ENCODE data around the gene NCBP2L. TPM values are rescaled to one million over a fixed set of nuclear protein-coding genes. Genes with fewer than 3 reads are reported as not detected.

NCBP2L gene
- total and polyA plus RNA-seq, 9 of the 15 experiments (the other 6 are each of a cell fraction or from before 2014, with no cell fraction given) = not detected

DNA sequence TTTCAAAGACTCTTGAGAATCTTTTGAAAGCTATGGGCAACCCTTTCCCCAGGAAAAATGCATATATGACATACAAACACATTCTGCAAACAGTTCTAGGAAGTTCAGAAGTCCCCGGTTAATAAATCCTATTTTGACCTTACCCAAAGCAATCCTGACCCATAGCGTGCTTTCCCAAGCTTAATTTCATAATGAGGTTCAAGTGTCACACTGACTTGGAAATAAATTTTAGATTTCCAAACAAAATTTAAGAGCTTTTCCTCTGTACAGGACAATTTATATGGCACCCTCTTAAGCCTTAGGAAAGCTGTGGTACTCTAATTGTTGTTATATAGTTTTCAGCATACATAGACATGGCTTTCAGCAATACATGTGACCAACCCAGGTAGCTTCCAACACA, 59.4 kb downstream of the NCBP2L start (continued):
- TF ChIP-seq, protein P1, sequence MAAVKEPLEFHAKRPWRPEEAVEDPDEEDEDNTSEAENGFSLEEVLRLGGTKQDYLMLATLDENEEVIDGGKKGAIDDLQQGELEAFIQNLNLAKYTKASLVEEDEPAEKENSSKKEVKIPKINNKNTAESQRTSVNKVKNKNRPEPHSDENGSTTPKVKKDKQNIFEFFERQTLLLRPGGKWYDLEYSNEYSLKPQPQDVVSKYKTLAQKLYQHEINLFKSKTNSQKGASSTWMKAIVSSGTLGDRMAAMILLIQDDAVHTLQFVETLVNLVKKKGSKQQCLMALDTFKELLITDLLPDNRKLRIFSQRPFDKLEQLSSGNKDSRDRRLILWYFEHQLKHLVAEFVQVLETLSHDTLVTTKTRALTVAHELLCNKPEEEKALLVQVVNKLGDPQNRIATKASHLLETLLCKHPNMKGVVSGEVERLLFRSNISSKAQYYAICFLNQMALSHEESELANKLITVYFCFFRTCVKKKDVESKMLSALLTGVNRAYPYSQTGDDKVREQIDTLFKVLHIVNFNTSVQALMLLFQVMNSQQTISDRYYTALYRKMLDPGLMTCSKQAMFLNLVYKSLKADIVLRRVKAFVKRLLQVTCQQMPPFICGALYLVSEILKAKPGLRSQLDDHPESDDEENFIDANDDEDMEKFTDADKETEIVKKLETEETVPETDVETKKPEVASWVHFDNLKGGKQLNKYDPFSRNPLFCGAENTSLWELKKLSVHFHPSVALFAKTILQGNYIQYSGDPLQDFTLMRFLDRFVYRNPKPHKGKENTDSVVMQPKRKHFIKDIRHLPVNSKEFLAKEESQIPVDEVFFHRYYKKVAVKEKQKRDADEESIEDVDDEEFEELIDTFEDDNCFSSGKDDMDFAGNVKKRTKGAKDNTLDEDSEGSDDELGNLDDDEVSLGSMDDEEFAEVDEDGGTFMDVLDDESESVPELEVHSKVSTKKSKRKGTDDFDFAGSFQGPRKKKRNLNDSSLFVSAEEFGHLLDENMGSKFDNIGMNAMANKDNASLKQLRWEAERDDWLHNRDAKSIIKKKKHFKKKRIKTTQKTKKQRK (IDR thresholded peaks at IDR 0.05; ENCODE audit: borderline replicate concordance, low read depth, low read length) = no peak
- TF ChIP-seq ZNF696 (CRISPR knock-in tag; conservative IDR thresholded peaks at IDR 0.05) = no peak
- no peak for TF ChIP-seq ZNF785 (CRISPR knock-in tag; IDR thresholded peaks at IDR 0.05)
- no peak for TF ChIP-seq TARDBP (IDR thresholded peaks at IDR 0.05)
- TF ChIP-seq ELF2 (CRISPR knock-in tag; IDR thresholded peaks at IDR 0.05) = no peak
- no peak for TF ChIP-seq ZNF146 (CRISPR knock-in tag; IDR thresholded peaks at IDR 0.05; ENCODE audit: unreplicated experiment)
- TF ChIP-seq SP2 (IDR thresholded peaks at IDR 0.05; ENCODE audit: extremely low read depth, low read depth, low read length, poor library complexity, severe bottlenecking) = no peak

DNA sequence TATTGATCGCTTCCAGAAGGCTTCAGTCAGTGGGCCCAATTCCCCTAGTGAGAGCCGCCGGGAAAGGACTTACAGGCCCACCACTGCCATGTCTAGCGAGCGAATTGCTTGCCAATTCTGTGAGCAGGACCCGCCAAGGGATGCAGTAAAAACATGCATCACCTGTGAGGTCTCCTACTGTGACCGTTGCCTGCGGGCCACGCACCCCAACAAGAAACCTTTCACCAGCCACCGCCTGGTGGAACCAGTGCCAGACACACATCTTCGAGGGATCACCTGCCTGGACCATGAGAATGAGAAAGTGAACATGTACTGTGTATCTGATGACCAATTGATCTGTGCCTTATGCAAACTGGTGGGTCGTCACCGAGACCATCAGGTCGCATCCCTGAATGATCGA, 63.4 kb downstream of the NCBP2L start:
- Histone ChIP-seq H3K27ac (ENCODE audit: extremely low read depth, low read depth, low read length) (no peak overlapping the region), H3K79me2 (ENCODE audit: control insufficient read depth, insufficient read depth, low read length) (no peaks in the 10 kb centered on the region), H3K4me1 (replicated peaks in 1 of 2; ENCODE audit: control insufficient read depth in 2 of 2, insufficient read depth in 2 of 2, low read length in 2 of 2) (no peaks in the 10 kb centered on the region), H4K20me1 (replicated peaks; ENCODE audit: control insufficient read depth, insufficient read depth, low read length) (no peaks in the 10 kb centered on the region), H2AFZ (ENCODE audit: low read depth, low read length) (no peak overlapping the region), H3K9ac (ENCODE audit: insufficient read depth in 1 of 2, low read depth in 2 of 2, low read length in 2 of 2) (no peak overlapping the region), H3K9me1 (ENCODE audit: control insufficient read depth, insufficient read depth, low read length) (no peaks in the 10 kb centered on the region), H3K27me3 (ENCODE audit: control insufficient read depth in 2 of 2, insufficient read depth in 2 of 2, low read length in 2 of 2) (peaks cover 2 to 10% of the 10 kb centered on the region in 2 experiments; a peak in 3 of 5 replicates), H3K9me3 (replicated peaks; ENCODE audit: control insufficient read depth, insufficient read depth, low read depth, low read length) (no peaks in the 10 kb centered on the region), H3K36me3 (ENCODE audit: control insufficient read depth, insufficient read depth, low read length) (no peaks in the 10 kb centered on the region), H3K4me2 (ENCODE audit: insufficient read depth, low read length) (no peak overlapping the region), H3K4me3 (no peak overlapping the region)
- ChIA-PET POLR2A (no interaction called here), CTCF (ENCODE audit: low intra/inter-chr PET ratio) (interaction anchor here (0.5 kb wide), 1 partner anchor 168 kb away, joined by 3 read pairs; no protein-coding TSS in a partner anchor)
- intact Hi-C loops (cut with micrococcal nuclease) = no loop called here
- ATAC-seq (no peak), FAIRE-seq (no peak), DNase-seq (ENCODE audit: extremely low read depth in 1 of 4, low spot score in 3 of 4) (no peak)
- no TSS peak for BruUV-seq (replicated peaks)
- WGBS (ENCODE audit: insufficient coverage, low coverage, missing lambda C conversion rate) = 0% methylated on average over 15 of the region's 15 CpGs
- in situ Hi-C loops (cut with MboI) = no loop called here
- TF ChIP-seq, protein P2, sequence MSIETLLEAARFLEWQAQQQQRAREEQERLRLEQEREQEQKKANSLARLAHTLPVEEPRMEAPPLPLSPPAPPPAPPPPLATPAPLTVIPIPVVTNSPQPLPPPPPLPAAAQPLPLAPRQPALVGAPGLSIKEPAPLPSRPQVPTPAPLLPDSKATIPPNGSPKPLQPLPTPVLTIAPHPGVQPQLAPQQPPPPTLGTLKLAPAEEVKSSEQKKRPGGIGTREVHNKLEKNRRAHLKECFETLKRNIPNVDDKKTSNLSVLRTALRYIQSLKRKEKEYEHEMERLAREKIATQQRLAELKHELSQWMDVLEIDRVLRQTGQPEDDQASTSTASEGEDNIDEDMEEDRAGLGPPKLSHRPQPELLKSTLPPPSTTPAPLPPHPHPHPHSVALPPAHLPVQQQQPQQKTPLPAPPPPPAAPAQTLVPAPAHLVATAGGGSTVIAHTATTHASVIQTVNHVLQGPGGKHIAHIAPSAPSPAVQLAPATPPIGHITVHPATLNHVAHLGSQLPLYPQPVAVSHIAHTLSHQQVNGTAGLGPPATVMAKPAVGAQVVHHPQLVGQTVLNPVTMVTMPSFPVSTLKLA (conservative IDR thresholded peaks at IDR 0.05) = no peak
- no peak for TF ChIP-seq KLF13 (tag; IDR thresholded peaks at IDR 0.05; ENCODE audit: borderline replicate concordance, low read depth)
- TF ChIP-seq SMARCA4 (IDR thresholded peaks at IDR 0.05) = no peak
- TF ChIP-seq FUS (optimal IDR thresholded peaks at IDR 0.05; ENCODE audit: low read depth, low read length) = no peak
- TF ChIP-seq, protein P3, sequence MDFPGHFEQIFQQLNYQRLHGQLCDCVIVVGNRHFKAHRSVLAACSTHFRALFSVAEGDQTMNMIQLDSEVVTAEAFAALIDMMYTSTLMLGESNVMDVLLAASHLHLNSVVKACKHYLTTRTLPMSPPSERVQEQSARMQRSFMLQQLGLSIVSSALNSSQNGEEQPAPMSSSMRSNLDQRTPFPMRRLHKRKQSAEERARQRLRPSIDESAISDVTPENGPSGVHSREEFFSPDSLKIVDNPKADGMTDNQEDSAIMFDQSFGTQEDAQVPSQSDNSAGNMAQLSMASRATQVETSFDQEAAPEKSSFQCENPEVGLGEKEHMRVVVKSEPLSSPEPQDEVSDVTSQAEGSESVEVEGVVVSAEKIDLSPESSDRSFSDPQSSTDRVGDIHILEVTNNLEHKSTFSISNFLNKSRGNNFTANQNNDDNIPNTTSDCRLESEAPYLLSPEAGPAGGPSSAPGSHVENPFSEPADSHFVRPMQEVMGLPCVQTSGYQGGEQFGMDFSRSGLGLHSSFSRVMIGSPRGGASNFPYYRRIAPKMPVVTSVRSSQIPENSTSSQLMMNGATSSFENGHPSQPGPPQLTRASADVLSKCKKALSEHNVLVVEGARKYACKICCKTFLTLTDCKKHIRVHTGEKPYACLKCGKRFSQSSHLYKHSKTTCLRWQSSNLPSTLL (IDR thresholded peaks at IDR 0.05) = no peak
- no peak for TF ChIP-seq DNMT1 (IDR thresholded peaks at IDR 0.05)
- TF ChIP-seq NONO (IDR thresholded peaks at IDR 0.05; ENCODE audit: low read depth in 2 of 2, low read length in 1 of 2) = no peak
- no peak for TF ChIP-seq KAT2B (IDR thresholded peaks at IDR 0.05; ENCODE audit: low read depth, low read length)
- no peak for TF ChIP-seq TGIF2 (CRISPR knock-in tag; IDR thresholded peaks at IDR 0.05)
